GM21737 (cell line): ENCODE results near the gene PRSS2.

ENCODE experiments used
- ATAC-seq: cut with Tn5 transposase; IDR thresholded peaks from one replicate; pipeline ENCODE4 v1.9.1; 2021; ENCODE audit warnings: mild to moderate bottlenecking, moderate library complexity; ENCODE audit not compliant: unreplicated experiment

The PRSS2 gene

DNA sequence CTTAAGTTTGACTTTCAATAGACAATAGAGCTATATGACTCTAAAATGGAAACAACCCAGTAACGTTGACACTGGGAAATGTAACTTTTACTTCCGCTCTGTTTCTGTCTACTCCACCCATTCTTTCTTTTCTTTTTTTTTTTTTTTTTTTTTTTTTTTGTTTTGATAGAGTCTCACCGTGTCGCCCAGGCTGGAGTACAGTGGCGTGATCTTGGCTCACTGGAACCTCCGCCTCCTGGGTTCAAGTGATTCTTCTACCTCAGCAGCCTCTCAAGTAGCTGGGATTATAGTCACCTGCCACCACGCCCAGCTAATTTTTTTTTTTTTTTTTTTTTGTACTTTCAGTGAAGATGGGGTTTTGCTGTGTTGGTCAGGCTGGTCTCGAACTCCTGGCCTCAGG is 13.9 kb downstream of the PRSS2 start:
- ATAC-seq, result no peak

DNA sequence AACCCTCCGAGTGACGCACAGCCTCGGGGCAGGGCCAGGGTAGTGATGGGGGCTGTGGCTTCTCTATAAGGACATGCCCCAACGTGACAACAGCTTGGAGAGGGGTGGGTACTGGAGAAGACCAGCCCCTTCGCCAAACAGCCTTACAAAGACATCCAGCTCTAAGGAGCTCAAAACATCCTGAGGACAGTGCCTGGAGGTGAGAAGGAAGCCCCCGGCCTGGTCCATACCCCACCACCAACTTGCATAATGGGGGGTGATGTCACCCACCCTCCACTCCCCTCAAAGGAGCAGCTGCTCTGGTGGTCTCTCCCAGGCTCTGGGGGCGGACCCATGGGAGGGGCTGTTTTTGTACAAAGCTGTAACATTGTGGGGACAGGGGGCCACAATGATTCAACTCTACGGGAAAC is 15.1 kb downstream of the PRSS2 start:
- no peak for ATAC-seq

DNA sequence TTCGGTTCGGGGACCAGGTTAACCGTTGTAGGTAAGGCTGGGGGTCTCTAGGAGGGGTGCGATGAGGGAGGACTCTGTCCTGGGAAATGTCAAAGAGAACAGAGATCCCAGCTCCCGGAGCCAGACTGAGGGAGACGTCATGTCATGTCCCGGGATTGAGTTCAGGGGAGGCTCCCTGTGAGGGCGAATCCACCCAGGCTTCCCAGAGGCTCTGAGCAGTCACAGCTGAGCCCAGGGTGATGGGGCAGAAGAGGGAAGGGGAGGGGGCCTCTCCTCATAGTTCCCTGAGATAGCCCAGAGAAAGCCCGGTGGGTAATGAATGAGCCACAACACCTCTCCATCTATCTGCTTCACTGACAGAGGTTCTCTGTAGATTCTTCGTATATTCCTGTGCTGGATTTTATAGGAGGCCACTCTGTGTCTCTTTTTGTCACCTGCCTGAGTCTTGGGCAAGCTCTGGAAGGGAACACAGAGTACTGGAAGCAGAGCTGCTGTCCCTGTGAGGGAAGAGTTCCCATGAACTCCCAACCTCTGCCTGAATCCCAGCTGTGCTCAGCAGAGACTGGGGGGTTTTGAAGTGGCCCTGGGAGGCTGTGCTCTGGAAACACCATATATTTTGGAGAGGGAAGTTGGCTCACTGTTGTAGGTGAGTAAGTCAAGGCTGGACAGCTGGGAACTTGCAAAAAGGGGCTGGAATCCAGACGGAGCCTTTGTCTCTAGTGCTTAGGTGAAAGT is 16.4 kb downstream of the PRSS2 start:
- no peak for ATAC-seq

DNA sequence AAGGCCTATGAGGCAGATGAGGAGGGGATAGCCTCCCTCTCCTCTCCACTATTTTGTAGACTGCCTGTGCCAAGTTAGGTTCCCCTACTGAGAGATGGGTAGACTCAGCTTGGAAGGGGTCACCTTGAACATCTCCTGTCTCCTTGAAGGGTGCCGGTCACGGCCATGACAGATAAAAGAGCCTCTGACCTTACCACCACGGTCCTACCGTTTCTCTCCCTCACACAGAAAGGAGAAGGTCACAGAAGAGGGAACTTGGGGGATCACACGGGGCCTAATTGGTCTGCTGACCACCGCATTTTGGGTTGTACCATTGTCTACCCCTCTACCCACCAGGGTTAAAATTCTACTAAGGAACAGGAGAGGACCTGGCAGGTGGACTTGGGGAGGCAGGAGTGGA is 17.0 kb downstream of the PRSS2 start:
- ATAC-seq, result no peak

DNA sequence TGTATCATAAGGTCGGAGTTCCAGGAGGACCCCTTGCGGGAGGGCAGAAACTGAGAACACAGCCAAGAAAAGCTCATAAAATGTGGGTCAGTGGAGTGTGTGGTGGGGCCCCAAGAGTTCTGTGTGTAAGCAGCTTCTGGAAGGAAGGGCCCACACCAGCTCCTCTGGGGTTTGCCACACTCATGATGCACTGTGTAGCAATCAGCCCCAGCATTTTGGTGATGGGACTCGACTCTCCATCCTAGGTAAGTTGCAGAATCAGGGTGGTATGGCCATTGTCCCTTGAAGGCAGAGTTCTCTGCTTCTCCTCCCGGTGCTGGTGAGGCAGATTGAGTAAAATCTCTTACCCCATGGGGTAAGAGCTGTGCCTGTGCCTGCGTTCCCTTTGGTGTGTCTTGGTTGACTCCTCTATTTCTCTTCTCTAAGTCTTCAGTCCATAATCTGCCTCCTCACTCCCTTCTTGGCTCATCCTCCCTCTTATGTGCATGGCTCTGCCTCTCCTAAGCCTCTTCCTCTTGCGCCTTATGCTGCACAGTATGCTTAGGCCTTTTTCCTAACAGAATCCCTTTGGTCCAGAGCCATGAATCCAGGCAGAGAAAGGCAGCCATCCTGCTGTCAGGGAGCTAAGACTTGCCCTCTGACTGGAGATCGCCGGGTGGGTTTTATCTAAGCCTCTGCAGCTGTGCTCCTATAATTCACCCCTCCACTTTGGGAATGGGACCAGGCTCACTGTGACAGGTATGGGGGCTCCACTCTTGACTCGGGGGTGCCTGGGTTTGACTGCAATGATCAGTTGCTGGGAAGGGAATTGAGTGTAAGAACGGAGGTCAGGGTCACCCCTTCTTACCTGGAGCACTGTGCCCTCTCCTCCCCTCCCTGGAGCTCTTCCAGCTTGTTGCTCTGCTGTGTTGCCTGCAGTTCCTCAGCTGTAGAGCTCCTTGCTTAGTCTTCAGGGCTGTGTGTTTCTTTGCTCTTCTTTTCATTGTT is 17.8 kb downstream of the PRSS2 start:
- no peak for ATAC-seq

DNA sequence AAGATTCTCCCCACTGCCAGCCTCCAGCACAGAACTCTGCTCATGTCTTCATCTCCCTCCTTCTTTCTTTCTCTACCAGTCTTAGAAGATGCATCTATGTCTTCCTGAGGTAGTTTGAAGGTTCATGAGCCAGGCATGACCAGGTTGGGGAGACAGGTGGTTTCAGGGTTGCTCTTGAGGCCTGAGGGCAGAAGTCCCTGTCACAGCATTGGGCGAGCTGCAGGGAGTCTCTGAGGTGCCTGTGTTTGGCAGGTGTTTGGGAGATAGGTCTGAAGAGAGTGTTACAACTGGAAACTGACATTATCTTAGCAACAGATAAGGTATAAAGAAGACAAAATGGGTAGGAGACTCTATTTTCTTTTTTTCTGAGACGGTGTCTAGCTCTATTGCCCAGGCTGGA is 18.7 kb downstream of the PRSS2 start:
- no peak for ATAC-seq

DNA sequence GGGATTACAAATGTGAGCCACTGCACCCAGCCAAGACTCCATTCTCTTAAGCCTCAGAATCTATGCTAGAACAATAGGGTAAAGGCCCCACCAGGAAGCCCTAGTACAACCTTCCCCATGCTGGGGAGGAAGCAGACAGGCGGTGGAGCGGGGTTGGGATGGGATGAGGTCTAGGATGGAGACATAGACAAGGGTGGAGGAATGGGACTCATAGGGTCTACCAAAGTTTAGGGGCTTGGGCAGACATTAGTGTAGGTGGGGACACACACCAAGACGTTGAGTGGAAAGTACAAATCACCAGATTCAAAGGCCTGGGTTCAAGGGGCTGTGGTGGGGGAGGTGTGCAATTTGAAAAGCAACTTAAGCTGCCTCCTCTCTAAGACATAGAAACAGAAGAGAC is 19.3 kb downstream of the PRSS2 start:
- ATAC-seq, result no peak

DNA sequence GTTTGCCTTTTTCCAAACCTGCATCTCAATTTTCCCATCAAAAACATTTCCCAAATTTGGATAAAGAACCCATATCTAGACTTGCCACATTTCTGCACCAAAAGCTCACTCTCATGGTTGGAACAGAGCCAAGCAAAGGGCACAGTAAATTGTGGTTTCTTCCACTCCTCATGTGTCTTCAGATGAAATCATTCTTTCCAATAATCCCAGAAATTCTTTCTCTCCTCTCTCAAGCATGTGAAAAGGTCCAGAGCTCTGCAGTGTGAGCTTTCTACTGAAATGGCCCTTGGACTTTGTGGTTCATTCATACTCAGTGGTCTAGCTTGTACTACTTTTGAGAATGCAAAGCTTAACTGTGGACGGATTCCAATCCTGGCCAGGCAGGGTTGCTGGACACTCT is 19.8 kb downstream of the PRSS2 start:
- no peak for ATAC-seq

DNA sequence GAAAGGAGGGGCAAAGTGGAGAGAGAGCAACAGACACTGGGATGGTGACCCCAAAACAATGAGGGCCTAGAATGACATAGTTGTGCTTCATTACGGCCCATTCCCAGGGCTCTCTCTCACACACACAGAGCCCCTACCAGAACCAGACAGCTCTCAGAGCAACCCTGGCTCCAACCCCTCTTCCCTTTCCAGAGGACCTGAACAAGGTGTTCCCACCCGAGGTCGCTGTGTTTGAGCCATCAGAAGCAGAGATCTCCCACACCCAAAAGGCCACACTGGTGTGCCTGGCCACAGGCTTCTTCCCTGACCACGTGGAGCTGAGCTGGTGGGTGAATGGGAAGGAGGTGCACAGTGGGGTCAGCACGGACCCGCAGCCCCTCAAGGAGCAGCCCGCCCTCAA is 20.7 kb downstream of the PRSS2 start:
- ATAC-seq, result no peak

DNA sequence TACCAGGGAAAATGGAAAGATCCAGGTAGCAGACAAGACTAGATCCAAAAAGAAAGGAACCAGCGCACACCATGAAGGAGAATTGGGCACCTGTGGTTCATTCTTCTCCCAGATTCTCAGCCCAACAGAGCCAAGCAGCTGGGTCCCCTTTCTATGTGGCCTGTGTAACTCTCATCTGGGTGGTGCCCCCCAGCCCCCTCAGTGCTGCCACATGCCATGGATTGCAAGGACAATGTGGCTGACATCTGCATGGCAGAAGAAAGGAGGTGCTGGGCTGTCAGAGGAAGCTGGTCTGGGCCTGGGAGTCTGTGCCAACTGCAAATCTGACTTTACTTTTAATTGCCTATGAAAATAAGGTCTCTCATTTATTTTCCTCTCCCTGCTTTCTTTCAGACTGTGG is 21.4 kb downstream of the PRSS2 start:
- no peak for ATAC-seq

DNA sequence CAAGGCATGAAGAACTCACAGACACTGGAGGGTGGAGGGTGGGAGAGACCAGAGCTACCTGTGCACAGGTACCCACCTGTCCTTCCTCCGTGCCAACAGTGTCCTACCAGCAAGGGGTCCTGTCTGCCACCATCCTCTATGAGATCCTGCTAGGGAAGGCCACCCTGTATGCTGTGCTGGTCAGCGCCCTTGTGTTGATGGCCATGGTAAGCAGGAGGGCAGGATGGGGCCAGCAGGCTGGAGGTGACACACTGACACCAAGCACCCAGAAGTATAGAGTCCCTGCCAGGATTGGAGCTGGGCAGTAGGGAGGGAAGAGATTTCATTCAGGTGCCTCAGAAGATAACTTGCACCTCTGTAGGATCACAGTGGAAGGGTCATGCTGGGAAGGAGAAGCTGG is 21.8 kb downstream of the PRSS2 start:
- ATAC-seq, result no peak

DNA sequence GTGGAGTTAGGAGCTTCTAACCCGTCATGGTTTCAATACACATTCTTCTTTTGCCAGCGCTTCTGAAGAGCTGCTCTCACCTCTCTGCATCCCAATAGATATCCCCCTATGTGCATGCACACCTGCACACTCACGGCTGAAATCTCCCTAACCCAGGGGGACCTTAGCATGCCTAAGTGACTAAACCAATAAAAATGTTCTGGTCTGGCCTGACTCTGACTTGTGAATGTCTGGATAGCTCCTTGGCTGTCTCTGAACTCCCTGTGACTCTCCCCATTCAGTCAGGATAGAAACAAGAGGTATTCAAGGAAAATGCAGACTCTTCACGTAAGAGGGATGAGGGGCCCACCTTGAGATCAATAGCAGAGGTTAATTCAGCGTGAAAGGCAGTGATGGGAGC is 22.4 kb downstream of the PRSS2 start:
- ATAC-seq, result no peak

DNA sequence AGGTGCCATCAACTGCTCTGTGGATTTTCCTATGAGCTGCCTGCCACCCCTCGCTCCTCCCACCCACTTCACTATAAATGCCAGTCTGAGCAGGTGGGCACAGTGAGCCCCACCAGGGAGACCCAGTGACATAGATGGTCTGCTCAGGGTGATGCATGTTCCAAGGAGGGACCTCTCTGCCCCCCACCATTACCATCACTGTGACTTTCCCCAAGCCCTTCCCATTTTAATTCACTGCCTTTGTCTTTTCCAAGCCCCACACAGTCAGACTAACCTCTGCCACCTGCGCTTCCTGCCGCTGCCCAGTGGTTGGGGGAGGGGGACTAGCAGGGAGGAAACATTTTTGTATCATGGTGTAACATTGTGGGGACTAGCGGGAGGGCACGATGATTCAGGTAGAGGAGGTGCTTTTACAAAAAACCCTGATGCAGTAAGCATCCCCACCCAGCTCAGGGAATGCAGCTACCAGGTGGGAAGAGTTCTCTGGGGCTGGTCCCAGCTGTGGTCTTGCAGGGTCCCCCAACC is 24.6 kb downstream of the PRSS2 start:
- ATAC-seq, result no peak

DNA sequence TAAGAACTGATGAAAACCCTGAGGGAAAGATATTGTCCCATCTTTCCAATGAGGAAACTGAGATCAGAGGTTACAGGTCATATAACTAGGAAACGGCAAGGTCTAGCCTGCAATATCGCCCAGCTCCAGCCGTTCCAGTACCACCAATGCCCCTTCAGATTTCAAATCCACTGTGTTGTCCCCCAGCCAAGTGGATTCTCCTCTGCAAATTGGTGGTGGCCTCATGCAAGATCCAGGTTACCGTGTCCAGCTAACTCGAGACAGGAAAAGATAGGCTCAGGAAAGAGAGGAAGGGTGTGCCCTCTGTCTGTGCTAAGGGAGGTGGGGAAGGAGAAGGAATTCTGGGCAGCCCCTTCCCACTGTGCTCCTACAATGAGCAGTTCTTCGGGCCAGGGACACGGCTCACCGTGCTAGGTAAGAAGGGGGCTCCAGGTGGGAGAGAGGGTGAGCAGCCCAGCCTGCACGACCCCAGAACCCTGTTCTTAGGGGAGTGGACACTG is 25.3 kb downstream of the PRSS2 start:
- no peak for ATAC-seq

DNA sequence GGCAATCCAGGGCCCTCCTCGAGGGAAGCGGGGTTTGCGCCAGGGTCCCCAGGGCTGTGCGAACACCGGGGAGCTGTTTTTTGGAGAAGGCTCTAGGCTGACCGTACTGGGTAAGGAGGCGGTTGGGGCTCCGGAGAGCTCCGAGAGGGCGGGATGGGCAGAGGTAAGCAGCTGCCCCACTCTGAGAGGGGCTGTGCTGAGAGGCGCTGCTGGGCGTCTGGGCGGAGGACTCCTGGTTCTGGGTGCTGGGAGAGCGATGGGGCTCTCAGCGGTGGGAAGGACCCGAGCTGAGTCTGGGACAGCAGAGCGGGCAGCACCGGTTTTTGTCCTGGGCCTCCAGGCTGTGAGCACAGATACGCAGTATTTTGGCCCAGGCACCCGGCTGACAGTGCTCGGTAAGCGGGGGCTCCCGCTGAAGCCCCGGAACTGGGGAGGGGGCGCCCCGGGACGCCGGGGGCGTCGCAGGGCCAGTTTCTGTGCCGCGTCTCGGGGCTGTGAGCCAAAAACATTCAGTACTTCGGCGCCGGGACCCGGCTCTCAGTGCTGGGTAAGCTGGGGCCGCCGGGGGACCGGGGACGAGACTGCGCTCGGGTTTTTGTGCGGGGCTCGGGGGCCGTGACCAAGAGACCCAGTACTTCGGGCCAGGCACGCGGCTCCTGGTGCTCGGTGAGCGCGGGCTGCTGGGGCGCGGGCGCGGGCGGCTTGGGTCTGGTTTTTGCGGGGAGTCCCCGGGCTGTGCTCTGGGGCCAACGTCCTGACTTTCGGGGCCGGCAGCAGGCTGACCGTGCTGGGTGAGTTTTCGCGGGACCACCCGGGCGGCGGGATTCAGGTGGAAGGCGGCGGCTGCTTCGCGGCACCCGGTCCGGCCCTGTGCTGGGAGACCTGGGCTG is 26.0 kb downstream of the PRSS2 start:
- ATAC-seq, result no peak

DNA sequence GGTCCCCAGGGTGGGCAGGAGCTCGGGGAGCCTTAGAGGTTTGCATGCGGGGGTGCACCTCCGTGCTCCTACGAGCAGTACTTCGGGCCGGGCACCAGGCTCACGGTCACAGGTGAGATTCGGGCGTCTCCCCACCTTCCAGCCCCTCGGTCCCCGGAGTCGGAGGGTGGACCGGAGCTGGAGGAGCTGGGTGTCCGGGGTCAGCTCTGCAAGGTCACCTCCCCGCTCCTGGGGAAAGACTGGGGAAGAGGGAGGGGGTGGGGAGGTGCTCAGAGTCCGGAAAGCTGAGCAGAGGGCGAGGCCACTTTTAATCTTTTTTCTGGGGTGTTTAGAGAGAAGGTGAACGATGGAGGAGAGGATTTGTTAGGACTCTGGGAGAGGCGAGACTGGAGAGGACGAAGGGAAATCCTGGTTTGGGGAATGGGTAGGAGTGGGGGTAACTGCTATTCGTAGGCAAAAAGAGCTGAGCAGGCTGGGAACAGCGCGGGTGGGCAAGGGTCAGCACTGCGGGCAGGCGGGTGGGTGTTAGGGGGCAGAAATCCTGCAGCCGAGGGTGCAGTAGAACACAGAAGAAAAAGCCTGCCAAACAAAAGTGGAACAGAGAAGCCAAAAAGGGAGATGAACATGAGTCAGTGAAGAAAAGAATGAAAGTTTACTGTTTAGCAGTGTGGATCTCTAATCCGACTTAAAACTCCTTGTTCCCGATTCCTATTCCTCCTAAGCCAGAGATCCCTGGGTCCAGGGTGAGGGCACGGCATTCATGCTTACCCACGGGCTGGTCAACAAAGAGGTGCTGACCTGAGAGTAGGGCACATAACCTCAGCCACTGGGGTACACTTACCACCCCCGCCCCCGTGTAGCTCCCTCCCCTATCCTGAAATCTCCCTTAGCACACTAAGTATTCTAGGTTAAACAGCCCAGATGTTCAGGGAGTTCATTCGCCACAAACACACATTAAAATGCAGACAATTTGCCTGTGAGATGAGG is 26.9 kb downstream of the PRSS2 start:
- ATAC-seq, result no peak

DNA sequence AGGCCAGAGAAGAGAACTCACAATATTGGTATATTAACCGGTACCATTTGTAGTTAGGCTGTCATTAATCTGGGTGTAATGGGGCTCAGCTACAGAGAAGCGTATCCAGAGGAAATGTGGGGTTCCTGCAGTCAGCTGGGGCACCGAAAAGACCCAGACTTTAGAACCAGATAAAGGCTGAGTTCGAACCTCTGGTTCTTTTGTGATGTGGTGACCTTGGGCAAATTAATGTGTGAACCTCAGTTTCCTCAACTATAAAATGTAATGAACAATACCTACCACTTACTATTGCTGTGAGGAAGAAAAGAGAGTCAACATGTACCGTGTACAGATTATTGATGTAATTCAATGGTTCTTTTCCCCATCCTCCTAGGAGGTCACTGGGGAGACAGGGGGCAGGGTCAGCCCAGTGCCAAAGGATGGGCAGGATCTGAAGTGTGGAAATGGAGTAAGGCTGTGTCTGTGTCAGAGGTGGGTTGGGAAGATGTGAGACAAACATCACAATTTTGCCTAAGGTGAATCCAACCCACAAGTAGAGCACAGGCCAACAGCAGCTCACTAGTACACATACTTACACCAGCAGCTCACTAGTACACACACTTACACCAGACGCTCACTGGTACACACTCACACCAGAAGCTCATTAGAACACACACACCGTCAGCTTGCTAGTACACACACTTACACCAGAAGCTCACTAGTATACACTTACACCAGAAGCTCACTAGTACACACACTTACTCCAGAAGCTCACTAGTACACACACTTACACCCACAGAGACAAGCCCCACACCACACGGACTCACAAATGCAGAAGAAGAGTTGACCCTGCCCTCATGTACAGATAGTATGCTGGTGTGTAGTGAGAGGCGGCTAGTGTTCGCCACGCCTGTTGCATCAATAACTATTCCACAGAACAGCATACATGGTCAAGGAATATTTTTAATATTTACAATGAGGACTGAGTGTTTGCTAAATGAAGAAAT is 28.0 kb downstream of the PRSS2 start:
- no peak for ATAC-seq

DNA sequence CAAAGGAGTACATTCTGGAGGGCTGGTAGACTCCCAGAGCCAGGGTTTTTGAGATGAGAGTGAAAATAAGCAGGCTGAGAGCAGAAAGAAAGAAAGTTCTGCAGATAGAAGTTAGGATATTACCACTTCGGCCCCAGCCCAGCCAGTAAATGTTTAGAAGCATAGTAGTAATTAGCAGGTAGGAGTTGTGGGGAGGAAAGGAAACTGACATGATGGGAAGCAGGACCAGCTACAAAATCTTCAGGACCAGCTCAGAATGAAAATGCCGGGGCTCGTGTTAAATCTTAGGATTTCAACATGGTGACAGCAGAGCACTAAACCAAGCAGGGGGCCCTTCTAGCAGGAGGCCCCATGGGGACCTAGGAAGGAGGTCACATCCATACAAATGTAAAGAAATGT is 28.7 kb downstream of the PRSS2 start:
- ATAC-seq, result no peak
